Tibial artery (tissue), 4 donors: ENCODE measurements around the gene RALGPS1.
A peak's percentile ranks its signal among the peaks of the same experiment; 100 is the strongest.

Experiments used
- DNase-seq, 2 donors: peaks; one replicate each; pipeline ENCODE4 v3.0.0-alpha.2; 2019
- H3K27ac ChIP-seq, 2 donors: fragments of 200-600 bp; sonication (generic) in 1 of 2; 1 replicate in 1 of 2; 2 replicates in 1 of 2; pipeline ENCODE4 v1.5.1; 2018 to 2019; ENCODE audit warnings: mild to moderate bottlenecking in 1 of 2
- H3K27me3 ChIP-seq, 2 donors: fragments of 200-600 bp; sonication (generic) in 1 of 2; one replicate each; pipeline versions ENCODE4 v1.5.1 to v1.6.0; 2016 to 2019
- H3K36me3 ChIP-seq, 3 donors: fragments of 200-600 bp; sonication (generic) in 2 of 3; one replicate each; pipeline ENCODE4 v1.5.1; 2016 to 2019; ENCODE audit warnings: mild to moderate bottlenecking in 2 of 3
- H3K4me1 ChIP-seq, 4 donors: fragments of 200-600 bp; sonication (generic) in 2 of 4; 1 replicate in 3 of 4; 2 replicates in 1 of 4; pipeline ENCODE4 v1.5.1; 2016 to 2019
- H3K4me3 ChIP-seq, 2 donors: fragments of 200-600 bp; sonication (generic) in 1 of 2; 1 replicate in 1 of 2; 2 replicates in 1 of 2; pipeline ENCODE4 v1.5.1; 2018 to 2019; ENCODE audit warnings: mild to moderate bottlenecking in 2 of 2
- H3K9me3 ChIP-seq, 3 donors: fragments of 200-600 bp; sonication (generic) in 1 of 3; one replicate each; pipeline ENCODE4 v1.5.1; 2016 to 2019
- intact Hi-C: fragments of 100-400 bp; cut with DNase I; formaldehyde crosslinking; loops from one replicate; pipeline ENCODE4 v1.15.0; 2023; ENCODE audit warnings: low total_unique reads
- TF ChIP-seq, protein P1 (sequence below), 2 experiments: fragments of 200-600 bp in 1 of 2; fragments of 450-650 bp in 1 of 2; IDR thresholded peaks; one replicate each; pipeline ENCODE4 v1.5.1; 2017 to 2019; ENCODE audit warnings: antibody characterized with exemption in 2 of 2, mild to moderate bottlenecking in 1 of 2, moderate library complexity in 1 of 2

The RALGPS1 gene

GRCh38 chr9:127153501-127153900, 238.9 kb downstream of the RALGPS1 start:
- Histone ChIP-seq H3K9me3 (no peaks in the 10 kb centered on the region), H3K4me1 (peaks cover 0 to 17% (median 14%) of the 10 kb centered on the region in 4 donors), H3K27ac (no peak overlapping the region), H3K4me3 (no peak overlapping the region), H3K36me3 (no peaks in the 10 kb centered on the region), H3K27me3 (no peaks in the 10 kb centered on the region)
- intact Hi-C loops: no loop called here
- TF ChIP-seq, protein P1, sequence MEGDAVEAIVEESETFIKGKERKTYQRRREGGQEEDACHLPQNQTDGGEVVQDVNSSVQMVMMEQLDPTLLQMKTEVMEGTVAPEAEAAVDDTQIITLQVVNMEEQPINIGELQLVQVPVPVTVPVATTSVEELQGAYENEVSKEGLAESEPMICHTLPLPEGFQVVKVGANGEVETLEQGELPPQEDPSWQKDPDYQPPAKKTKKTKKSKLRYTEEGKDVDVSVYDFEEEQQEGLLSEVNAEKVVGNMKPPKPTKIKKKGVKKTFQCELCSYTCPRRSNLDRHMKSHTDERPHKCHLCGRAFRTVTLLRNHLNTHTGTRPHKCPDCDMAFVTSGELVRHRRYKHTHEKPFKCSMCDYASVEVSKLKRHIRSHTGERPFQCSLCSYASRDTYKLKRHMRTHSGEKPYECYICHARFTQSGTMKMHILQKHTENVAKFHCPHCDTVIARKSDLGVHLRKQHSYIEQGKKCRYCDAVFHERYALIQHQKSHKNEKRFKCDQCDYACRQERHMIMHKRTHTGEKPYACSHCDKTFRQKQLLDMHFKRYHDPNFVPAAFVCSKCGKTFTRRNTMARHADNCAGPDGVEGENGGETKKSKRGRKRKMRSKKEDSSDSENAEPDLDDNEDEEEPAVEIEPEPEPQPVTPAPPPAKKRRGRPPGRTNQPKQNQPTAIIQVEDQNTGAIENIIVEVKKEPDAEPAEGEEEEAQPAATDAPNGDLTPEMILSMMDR (IDR thresholded peaks at IDR 0.05): no peak
- DNase-seq: no peak

GRCh38 chr9:127154003-127154389, 239.4 kb downstream of the RALGPS1 start:
- intact Hi-C loops: no loop called here
- peak overlapping the region; percentile 36 to 55 for H3K27ac ChIP-seq
- TF ChIP-seq, protein P1 (IDR thresholded peaks at IDR 0.05): no peak

GRCh38 chr9:127154390-127155191, 240.0 kb downstream of the RALGPS1 start:
- intact Hi-C loops: no loop called here
- no peaks in the 10 kb centered on the region for H3K27me3 ChIP-seq
- TF ChIP-seq, protein P1 (IDR thresholded peaks at IDR 0.05): peak in 1 of 2 experiments; percentile 9
- peak overlapping the region; percentile 36 to 55 for H3K27ac ChIP-seq
- H3K4me3 ChIP-seq: peak overlapping the region; percentile 17 to 19
- H3K9me3 ChIP-seq: no peaks in the 10 kb centered on the region
- H3K4me1 ChIP-seq: peaks cover 0 to 17% (median 14%) of the 10 kb centered on the region in 4 donors
- H3K36me3 ChIP-seq: no peaks in the 10 kb centered on the region
- peak; percentile 75 to 88 for DNase-seq

More at GRCh38 chr9:127154003-127154389, 239.4 kb downstream of the RALGPS1 start:
- Histone ChIP-seq H3K4me1 (peaks cover 0 to 17% (median 14%) of the 10 kb centered on the region in 4 donors), H3K36me3 (no peaks in the 10 kb centered on the region), H3K4me3 (peak overlapping the region; percentile 17 to 19), H3K27me3 (no peaks in the 10 kb centered on the region), H3K9me3 (no peaks in the 10 kb centered on the region)
- DNase-seq: no peak

DNA sequence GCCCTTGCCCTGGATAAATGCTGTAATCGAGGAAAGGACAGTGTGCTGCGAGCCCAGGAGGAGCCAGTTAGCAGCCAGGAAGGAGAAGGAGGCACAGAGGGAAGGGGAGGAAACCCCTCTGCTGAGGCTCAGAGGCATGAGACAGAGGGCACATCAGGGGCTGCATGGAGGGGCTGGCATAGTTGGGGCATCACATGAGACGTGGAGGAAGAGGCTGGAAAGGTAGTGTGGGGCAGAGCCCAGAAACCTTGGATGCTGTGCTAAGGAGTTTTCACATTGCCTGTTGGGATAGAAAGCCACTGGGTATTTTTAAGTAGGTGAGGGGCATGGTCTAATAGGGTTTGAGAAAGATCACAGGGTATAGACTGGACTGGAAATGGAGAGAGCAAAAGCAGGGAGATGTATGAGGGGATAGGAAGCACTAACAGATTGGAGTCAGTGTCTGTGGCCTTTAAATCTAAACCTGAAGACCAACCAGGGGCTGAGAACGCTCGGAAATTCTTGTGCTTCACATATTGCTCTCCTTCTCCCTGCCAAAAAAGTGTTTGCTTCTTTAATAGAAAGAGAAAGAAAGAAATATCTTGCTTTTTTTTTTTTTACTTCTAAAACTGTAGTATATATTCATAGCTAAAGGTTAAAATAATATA, 240.9 kb downstream of the RALGPS1 start:
- intact Hi-C loops: no loop called here
- Histone ChIP-seq H3K4me3 (peak overlapping the region in 1 of 2 donors; percentile 19), H3K36me3 (no peaks in the 10 kb centered on the region), H3K9me3 (no peaks in the 10 kb centered on the region), H3K27me3 (no peaks in the 10 kb centered on the region), H3K4me1 (peaks cover 0 to 17% (median 14%) of the 10 kb centered on the region in 4 donors), H3K27ac (peak overlapping the region; percentile 36 to 55)
- TF ChIP-seq, protein P1 (IDR thresholded peaks at IDR 0.05): no peak
- no peak for DNase-seq

DNA sequence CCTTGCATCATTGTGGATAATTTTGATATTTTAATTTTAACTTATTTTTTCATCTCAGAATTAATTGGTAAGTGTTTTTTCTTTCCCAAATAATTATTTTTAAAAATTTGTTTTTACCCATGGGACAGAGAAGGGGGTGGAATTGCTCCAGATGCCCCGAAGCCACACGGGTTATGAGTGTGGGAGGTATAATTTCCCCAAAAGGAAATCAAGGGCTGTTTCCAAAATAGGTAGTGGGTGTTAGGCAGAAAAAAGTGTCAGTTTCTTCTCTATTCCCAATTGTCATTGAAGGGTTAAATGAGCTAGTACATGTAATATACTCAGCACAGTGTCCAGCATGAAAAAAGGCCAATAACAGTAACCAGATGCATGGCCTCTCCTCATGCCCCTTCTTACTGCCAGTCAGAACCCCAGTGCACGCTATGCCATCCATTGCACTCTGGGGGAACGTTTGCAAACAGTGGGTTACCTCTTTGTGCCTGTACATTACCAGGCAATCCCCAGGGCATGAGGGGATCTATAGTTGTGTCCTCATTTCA, 244.3 kb downstream of the RALGPS1 start:
- intact Hi-C loops: no loop called here
- H3K4me1 ChIP-seq: peaks cover 0 to 26% (median 14%) of the 10 kb centered on the region in 4 donors
- no peak overlapping the region for H3K27ac ChIP-seq
- no peak overlapping the region for H3K4me3 ChIP-seq
- H3K9me3 ChIP-seq: no peaks in the 10 kb centered on the region
- DNase-seq: peak in 1 of 2 donors; percentile 41
- no peaks in the 10 kb centered on the region for H3K27me3 ChIP-seq
- no peaks in the 10 kb centered on the region for H3K36me3 ChIP-seq
- TF ChIP-seq, protein P1 (IDR thresholded peaks at IDR 0.05): no peak
